ENCODE measurements around the gene ZNF423.

Gene ZNF423

GRCh38 chr16:49484936-49485335, 371.0 kb downstream of the ZNF423 start:
- DNase-seq = no peak

- no peak for DNase-seq
Measured at GRCh38 chr16:49484451-49484849, 371.5 kb downstream of the ZNF423 start.

- no peak for DNase-seq
Measured at GRCh38 chr16:49483651-49484450, 372.1 kb downstream of the ZNF423 start.

- DNase-seq = no peak
Measured at GRCh38 chr16:49483251-49483650, 372.7 kb downstream of the ZNF423 start.

GRCh38 chr16:49482690-49483089, 373.2 kb downstream of the ZNF423 start:
- DNase-seq = peak; percentile 6

- DNase-seq = no peak
Measured at GRCh38 chr16:49478616-49479015, 377.3 kb downstream of the ZNF423 start.

- no peak for DNase-seq
Measured at GRCh38 chr16:49478107-49478506, 377.8 kb downstream of the ZNF423 start.

GRCh38 chr16:49477250-49477895, 378.5 kb downstream of the ZNF423 start:
- no peak for DNase-seq

GRCh38 chr16:49474741-49475140, 381.2 kb downstream of the ZNF423 start:
- DNase-seq = no peak

- DNase-seq = no peak
Measured at GRCh38 chr16:49473773-49474172, 382.1 kb downstream of the ZNF423 start.

GRCh38 chr16:49473131-49473530, 382.8 kb downstream of the ZNF423 start:
- DNase-seq = no peak

- DNase-seq = no peak
Measured at GRCh38 chr16:49472598-49472997, 383.3 kb downstream of the ZNF423 start.

GRCh38 chr16:49471038-49471727, 384.7 kb downstream of the ZNF423 start:
- no peak for DNase-seq

- no peak for DNase-seq
Measured at GRCh38 chr16:49470513-49470991, 385.4 kb downstream of the ZNF423 start.

- no peak for DNase-seq
Measured at GRCh38 chr16:49469930-49470451, 385.9 kb downstream of the ZNF423 start.

GRCh38 chr16:49469311-49469670, 386.6 kb downstream of the ZNF423 start:
- no peak for DNase-seq

GRCh38 chr16:49468611-49469310, 387.2 kb downstream of the ZNF423 start:
- DNase-seq = no peak

GRCh38 chr16:49467540-49468372, 388.2 kb downstream of the ZNF423 start:
- no peak for DNase-seq

GRCh38 chr16:49466881-49467280, 389.0 kb downstream of the ZNF423 start:
- no peak for DNase-seq

- no peak for DNase-seq
Measured at GRCh38 chr16:49466529-49466831, 389.4 kb downstream of the ZNF423 start.

GRCh38 chr16:49465661-49466528, 390.0 kb downstream of the ZNF423 start:
- no peak for DNase-seq

Measured in COR-L47 (cell line).